Inferior parietal cortex (tissue), 1 donor: ENCODE measurements around the gene C6orf58.

ENCODE experiments used
- DNase-seq: peaks from one replicate; pipeline ENCODE4 v3.0.0-alpha.2; 2016; ENCODE audit errors: extremely low spot score

The C6orf58 gene

GRCh38 chr6:127576874-127577273, at the start of gene C6orf58:
Gene C6orf58 (plus strand): TSS chr6:127577174. CDS start chr6:127577186, 12 bp downstream.
- DNase-seq: no peak

DNA sequence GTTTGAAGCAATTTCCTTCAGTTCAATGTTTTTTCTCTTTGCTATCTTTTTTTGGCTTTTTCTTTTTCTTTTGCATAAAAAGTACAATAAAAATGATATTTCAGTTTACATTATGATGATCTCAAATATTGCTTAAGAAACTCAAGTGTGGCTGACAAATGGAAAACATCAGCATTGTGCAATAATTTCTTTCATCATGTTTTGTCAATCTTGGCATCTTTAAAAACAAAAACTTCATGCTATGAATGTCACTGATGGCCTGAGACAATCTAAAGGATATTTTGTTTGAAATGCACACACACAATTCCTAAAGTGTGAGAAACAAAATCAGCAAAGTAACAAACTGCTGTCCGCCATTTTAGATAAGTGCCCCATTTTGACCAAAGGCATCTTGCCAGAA, 44.0 kb upstream of the C6orf58 start:
- DNase-seq: no peak

- DNase-seq: no peak
Measured at GRCh38 chr6:127533736-127534135, 43.2 kb upstream of the C6orf58 start.

- DNase-seq: no peak
Measured at GRCh38 chr6:127538750-127539264, 38.2 kb upstream of the C6orf58 start.

DNA sequence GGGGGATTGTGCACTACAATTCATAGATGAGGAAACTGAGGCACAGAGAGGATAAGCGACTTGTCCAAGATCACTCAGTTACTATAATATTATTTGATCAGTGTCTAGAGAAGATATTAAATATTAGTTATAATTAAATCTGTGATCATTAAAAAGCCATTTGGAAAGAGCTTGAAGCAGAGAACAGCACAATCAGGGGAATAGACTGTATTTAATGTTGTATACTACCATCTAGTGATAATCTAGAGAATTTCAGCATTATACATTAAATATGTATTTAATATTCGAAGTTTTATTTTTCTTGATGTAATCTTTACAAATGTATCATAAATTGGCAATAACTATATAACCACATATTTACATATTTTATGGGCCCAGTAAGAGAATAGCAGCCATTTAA, 37.7 kb upstream of the C6orf58 start:
- DNase-seq: peak; percentile 17

- no peak for DNase-seq
Measured at GRCh38 chr6:127547215-127547614, 29.8 kb upstream of the C6orf58 start.

GRCh38 chr6:127547904-127548649, 28.9 kb upstream of the C6orf58 start:
- no peak for DNase-seq

- DNase-seq: no peak
Measured at GRCh38 chr6:127550403-127550802, 26.6 kb upstream of the C6orf58 start.

GRCh38 chr6:127554435-127555006, 22.5 kb upstream of the C6orf58 start:
- DNase-seq: peak; percentile 25

DNA sequence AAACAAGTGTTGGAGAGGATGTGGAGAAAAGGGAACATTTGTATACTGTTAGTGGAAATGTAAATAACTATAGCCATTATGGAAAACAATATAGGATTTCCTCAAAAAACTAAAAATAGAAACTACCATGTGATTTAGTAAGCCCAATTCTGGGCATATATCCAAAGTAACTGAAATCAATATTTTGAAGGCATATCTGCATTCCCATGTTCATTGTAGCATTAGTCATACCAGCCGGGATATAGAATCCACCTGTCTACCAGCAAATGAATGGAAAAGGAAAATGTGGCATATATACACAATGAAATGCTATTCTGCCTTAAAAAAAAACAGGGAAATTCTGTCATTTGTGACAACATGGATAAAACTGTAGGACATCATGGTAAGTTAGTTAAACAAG, 15.3 kb upstream of the C6orf58 start:
- no peak for DNase-seq

- no peak for DNase-seq
Measured at GRCh38 chr6:127564761-127565160, 12.2 kb upstream of the C6orf58 start.

DNA sequence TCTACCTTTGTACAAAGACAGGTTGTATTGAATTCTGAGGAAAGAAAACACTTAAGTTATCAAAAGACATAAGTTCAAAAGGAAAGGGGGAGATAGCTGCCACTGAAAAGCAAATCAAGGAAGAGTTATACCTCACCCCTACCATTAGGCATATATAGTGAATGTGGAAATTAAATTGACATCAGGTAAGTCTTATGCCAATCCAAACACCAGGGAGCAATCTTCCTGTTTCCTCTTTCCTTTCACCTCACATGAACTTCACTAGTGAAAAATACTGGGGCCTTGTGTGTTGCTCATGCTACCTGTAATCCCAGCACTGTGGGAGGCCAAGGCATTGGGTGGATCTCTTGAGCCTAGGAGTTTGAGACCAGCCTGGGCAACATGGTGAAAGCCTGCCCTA, 10.9 kb upstream of the C6orf58 start:
- DNase-seq: no peak

DNA sequence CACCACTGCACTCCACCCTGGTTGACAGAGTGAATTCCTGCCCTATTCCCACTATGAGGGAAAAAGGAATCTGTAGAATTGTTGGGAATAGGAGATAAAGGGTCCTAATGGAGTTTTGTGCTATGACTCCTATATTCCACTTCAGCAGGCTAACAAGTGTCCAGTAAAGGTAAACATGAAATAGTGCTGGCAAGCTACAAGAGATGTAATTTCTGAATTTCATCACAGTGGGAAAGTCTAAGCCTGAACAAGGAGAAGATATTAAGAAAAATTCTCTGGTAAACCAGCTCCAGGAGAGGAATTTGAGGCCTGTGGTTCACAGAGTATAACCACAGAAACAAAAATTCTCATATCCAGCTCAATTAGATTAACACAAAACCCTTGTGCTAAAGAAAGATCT, 10.3 kb upstream of the C6orf58 start:
- DNase-seq: no peak

DNA sequence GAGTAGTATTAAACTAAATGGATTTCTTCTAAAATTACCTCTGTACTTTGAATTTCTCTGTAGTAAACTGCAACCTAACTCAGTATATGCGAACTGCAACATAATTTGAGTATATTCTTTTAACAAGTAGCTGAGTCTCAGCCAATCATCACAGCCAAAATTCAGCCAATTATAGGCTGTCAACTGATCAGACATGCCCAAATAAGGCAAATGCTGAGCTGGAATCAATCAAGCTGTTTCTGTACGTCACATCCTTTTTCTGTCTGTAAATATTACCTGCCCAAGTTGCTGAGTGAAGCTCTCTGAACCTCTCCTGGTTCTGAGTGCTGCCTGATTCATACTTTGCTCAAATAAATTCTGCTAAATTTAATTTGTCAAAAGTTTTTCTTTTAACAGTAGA, 9.5 kb upstream of the C6orf58 start:
- DNase-seq: no peak

- no peak for DNase-seq
Measured at GRCh38 chr6:127570739-127571389, 6.1 kb upstream of the C6orf58 start.

DNA sequence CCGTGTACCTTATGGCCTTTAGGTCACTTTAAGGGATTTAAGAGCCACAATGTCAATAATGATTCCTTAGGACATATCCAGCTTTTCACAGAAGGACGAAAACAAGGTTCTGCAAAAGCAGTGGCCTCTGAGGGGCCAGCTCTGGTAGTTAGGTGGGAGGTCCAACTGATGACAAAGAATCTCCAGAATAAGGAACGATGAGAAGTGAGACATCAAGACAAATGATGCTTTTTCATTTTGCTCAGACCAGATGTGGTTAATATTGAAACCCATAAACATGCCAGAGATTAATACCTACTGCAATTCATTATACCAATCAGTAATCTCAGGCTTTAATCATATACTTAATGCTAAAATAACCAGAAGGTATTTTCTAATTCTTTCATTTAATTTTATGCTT, 1.9 kb downstream of the C6orf58 start:
- no peak for DNase-seq

DNA sequence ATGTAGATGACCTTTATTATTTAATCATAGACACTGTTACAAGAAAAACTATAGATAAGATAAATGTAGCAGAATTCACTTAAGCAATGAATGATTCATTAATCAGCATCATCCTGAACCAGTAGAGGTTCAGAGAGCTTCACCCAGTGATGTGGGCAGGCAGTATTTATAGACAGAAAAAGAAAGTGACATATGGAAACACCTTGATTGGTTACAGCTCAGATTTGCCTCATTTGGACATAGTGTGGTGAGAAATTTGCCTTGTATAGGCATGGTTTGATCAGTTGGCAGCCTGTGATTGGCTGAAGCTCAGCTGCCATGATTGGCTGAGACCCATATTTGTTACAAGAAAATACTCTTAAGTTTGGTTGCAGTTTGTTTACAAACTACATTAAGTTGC, 4.6 kb downstream of the C6orf58 start:
- DNase-seq: no peak

- no peak for DNase-seq
Measured at GRCh38 chr6:127582777-127583462, 5.9 kb downstream of the C6orf58 start.

DNA sequence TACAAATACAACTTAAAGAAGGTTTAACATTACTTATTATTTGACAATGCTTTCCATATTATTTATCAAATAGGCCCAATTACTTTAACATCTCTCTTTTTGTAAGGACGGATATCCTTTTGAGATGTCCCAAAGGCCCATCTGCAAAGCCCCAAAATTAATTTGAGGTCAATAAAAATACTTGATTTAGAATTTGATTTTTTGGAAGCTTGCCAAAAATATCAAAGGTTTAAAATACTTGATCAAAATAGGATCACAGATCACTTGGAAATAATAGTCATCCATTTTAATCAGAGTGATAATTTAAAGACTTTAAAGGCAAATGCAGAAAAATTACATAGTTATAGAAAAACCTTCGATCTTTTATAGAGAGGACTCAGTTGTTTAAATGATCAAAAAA, 8.1 kb downstream of the C6orf58 start:
- no peak for DNase-seq

GRCh38 chr6:127586372-127586771, 9.4 kb downstream of the C6orf58 start:
- no peak for DNase-seq

DNA sequence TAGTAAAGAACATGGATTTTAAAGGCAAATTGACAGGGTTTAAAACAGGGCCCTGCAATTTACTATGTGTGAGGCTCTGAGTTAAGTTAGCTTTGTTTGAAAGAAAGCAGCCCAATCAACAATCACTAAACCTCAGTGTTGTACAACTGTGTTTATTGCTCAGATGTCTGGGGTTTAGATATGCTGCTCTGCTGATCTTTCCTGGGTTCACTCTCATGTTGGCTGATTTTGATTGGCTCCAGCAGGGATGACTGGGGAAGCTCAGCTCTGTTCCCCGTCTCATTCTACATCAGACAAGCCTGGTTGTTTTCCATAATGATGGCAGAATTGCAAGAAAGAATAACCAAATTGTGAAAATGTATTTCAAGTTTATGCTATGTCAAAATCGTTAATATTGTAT, 10.9 kb downstream of the C6orf58 start:
- DNase-seq: no peak

GRCh38 chr6:127589135-127589534, 12.2 kb downstream of the C6orf58 start:
- no peak for DNase-seq
